LNCAP (cell line): ENCODE data around the gene UROS.

Experiments used
- TF ChIP-seq, protein P1 (sequence below): fragments of 450-650 bp; IDR thresholded peaks from 2 replicates; pipeline ENCODE4 v1.5.1; 2017; ENCODE audit warnings: mild to moderate bottlenecking

The UROS gene

DNA sequence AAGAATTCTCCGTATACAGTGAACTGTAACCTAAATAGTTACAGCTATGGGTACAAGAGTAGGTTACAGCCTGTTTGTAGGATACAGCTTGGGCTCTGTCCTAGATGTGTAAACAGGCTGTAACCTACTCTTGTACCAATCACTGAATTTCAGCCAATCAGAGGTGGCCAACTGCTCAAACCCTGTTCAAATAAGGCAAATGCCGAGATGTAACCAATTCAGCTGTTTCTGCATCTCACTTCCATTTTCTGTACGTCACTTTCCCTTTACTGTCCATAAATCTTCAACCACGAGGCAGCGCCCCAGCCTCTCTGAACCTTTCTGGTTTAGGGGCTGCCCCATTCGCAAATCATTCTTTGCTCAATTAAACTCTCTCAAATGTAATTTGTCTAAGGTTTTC is 39.1 kb downstream of the UROS start:
- TF ChIP-seq, protein P1, sequence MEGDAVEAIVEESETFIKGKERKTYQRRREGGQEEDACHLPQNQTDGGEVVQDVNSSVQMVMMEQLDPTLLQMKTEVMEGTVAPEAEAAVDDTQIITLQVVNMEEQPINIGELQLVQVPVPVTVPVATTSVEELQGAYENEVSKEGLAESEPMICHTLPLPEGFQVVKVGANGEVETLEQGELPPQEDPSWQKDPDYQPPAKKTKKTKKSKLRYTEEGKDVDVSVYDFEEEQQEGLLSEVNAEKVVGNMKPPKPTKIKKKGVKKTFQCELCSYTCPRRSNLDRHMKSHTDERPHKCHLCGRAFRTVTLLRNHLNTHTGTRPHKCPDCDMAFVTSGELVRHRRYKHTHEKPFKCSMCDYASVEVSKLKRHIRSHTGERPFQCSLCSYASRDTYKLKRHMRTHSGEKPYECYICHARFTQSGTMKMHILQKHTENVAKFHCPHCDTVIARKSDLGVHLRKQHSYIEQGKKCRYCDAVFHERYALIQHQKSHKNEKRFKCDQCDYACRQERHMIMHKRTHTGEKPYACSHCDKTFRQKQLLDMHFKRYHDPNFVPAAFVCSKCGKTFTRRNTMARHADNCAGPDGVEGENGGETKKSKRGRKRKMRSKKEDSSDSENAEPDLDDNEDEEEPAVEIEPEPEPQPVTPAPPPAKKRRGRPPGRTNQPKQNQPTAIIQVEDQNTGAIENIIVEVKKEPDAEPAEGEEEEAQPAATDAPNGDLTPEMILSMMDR = no peak

DNA sequence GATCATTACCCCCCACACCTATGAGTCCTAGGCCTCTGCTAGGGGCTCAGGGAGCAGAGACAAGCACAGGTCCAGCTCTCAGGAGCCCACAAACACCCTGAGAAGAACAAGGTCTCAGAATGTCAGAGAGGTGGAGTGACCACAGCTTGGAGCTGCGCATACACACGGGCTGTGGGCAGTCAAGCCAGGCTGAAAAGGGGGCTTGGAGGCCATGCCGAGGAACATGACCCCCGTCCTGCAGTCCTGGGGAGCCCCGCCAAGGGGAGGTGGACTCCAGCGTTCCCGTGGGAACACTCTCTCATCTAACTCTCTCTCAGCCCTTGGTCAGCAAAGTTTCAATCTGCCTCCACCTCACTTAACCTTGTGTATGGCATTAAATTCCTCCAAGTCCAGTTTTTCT is 39.6 kb downstream of the UROS start:
- TF ChIP-seq, protein P1 = no peak

DNA sequence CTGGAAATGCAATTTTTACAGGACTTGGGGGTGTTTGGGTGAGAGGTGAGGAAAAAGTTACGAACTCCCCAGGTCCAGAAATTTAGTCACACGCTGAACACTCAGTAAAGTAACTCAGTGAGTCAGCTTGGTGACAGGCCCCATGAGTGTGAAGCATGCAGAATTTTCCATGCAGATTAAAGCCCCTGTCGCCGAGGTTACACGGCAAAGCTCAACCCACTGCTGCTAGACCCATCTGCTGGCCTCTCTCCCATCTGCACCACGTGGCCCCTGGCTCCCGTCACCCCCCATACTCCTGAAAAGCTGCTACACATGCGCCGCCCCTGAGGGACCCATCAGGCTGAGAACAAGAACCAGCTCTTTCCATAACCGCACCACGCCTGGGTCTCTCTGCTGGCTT is 40.4 kb downstream of the UROS start:
- TF ChIP-seq, protein P1 = no peak

DNA sequence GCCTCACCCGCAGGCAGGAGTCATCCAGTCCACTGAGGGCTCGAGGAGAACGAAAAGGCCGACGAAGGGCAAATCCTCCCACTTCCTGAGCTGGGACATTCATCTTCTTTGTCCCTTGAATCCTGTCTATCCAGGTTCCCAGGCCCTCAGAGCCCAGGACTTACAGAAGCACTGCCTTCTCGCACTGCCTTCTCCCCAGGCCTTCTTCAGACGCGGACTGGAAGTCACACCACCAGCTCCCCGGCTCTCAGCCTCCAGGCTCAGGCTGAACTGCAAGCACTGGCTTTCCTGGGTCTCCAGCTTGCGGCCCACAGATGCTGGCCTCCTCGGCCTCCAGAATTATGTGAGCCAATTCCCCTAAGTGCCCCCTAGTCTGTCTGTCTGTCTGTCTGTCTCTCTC is 41.0 kb downstream of the UROS start:
- TF ChIP-seq, protein P1 = no peak

DNA sequence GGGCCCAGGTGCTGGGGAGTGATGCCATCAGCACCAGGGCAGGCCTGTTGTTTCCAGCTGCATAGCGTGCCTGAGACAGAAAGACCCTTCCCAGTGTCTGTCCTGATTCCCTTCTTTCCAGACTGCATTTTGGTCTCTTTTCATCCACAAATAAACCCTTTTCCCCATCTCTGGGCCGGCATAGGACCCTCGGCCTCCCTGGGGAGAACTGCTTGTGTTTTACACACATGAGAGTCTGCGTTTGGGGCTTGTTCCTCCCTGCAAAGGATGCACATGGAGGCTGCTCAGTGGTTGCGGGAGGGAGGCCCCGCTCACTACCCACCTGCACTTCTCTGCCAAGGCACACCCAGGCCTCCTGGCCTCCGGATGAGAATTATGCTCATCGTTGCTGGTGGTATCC is 41.7 kb downstream of the UROS start:
- TF ChIP-seq, protein P1 = no peak

DNA sequence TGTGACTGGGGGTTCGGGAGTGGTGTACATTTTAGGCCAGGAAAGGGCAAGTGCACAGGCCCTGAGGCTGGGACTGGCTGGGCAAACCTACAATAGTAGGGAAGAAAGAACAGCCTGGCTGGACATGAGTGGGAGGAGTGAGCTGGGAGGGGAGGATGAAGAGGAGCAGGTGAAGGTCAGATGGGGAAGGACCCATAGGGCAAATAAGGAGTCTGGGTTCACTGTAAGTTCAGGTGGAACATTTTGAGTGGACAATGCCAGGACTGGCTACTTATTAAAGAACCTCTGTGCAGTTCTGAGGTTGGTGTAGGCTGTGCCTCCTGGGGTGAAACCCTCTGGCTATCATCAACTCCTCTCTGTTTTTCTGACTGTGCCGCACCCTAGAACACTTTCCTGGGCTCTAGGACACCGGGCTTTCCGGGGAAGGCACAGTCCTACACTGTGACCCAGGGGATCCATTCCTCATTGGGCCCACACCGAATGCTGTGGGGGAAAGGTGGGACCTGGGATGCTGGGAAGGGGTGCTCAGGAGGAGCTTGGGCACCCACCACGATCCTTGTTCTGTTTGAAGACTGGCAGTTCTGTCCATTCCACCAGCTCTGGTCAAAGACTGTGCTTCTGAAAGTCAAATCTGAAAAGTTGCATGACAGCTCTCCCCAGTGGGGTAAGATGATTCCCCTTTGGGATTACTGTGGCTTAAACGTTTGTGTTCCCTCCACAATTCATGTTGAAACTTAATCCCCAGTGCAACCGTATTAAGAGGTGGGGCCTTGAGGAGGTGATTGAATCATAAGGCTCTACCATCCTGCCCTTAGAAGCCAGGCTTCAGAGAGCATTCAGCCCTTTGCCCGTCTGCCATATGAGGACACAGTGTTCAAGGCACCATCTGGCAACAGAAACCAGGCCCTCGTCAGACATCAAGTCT is 43.4 kb downstream of the UROS start:
- TF ChIP-seq, protein P1 = no peak

DNA sequence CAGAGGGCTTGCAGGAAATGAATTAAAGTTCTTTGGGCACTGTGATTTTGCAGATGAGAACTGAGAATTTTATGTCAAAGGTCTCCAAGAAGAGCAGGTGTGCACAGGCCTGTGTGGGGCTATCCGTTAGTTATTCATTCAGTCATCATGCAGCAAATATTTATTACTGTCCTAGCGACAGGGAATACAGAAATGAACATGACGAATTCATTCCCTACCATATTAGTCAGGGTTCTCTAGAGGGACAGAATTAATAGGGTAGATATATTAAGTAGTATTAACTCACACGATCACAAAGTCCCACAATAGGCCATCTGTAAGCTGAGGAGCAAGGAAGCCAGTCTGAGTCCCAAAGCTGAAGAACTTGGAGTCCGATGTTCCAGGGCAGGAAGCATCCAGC is 44.5 kb downstream of the UROS start:
- TF ChIP-seq, protein P1 = no peak

DNA sequence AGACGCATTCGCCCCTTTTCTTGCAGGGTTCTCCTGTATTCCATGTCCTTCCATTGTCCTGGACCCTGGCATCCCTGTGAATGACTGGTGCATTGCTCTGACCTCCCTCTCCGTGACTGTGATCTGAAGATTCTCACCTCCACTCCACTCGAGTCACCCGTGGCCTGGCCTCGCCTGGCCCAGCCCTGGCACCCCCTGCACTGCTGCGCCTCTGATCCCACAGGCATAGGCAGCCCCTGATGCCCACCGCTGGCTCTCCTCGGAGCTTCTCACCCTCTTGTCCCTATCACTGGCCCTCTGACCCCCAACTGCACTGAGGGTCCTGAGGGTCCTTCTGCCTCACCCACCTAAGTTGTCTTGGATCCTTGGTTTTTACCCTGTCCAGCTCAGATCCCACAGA is 45.3 kb downstream of the UROS start:
- TF ChIP-seq, protein P1 = no peak
